ENCODE data around the gene CD4.

The CD4 gene

DNA sequence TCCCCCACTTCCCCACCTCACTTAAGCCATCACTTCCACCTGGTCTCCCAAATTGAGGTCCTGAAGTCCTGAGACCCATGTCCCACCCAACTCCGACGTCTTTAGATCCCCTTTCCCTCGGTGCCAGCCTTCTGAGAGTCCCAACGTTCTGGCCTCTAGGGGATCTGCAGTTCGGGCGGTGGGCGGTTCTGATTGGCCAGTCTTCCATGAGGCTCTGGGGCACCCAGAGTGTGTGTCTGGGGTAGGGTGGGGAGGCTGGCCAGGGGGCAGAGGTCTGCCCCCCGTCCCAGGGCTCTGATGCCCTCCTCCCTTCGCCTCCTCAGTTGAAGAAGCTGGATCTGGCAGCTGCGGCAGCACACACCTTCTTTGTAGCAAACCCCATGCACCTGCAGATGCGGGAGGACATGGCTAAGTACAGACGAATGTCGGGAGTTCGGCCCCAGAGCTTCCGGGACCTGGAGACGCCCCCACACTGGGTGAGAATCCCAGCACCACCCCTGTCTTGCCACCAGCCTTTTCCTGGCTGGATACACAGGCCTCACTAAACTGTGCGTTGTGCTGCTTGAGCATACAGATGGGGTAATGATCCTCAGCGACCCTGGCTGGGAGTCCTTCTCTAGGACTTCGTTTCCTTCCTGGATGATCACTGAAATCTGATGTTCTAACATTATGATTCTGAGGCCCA lies 40.4 kb downstream of the CD4 start:
- peak; percentile 50 for DNase-seq

- no peak for DNase-seq
Measured at GRCh38 chr12:6830286-6830890, 41.1 kb downstream of the CD4 start.

DNA sequence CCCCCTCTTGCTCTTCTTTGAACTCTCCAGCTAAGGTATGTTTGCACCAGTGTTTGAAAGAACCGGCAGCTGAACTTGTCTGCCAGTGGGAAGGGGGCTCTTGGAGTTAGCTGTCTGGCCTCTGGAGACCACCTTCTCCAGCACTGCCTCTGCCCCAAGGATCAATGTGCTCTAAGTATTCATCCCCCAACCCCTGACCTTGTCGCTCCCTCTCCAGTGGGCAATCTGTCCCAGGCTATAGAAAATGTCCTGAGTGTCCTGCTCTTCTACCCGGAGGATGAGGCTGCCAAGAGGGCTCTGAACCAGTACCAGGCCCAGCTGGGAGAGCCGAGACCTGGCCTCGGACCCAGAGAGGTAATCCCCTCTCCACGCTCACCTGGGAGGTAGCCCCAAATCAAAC lies 41.7 kb downstream of the CD4 start:
- no peak for DNase-seq

DNA sequence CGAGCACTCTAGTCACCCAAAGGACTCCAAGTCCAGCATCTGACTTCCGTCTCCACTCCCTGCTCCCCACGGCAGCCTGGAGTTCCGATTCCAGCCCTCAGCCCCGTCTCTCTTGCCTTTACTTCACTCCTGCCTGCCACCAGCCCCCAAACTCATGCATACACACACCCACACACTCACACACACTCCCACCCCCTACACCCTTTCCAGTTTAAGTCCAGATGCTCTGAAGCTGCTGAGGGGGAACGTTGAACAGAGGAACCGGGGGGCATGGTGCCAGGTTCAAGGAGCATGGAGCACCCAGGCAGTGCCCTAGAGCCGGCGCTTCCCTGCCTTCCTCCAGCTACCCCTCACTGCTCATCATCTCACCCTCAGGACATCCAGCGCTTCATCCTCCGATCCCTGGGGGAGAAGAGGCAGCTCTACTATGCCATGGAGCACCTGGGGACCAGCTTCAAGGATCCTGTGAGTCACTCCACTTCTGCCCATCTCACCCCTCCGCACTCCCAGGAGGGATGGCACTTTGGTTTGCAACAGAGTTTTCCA lies 42.2 kb downstream of the CD4 start:
- DNase-seq = no peak

- DNase-seq = no peak
Measured at GRCh38 chr12:6832125-6832524, 42.8 kb downstream of the CD4 start.

DNA sequence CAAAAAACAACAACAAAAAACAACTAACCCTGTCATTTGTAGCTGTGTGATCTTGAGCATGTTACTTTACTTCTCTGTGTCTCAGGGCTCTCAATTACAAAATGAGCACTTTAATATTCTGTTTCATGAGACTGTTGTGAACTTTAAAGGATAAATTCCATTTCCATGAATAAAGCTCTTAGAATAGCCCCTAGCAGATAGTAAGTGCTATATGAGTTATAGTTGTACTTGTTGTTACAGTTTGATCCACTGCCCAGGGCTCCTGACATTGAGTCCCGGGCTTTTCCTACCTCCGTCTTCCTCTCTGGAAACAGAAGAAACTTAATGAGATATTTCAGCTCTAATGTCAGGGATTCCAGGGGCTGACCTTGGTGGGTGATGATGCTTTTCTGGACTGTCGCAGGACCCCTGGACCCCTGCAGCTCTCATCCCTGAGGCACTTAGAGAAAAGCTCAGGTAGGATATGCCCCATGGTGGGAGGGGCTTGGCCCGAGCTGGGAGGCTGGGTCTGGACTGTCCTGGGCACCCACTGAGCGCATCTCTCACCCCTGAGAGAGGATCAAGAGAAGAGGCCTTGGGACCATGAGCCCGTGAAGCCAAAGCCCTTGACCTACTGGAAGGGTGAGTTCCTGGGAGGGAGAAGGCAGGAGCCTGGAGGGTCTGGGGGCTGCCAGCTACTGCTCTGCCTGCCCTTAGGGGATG lies 44.0 kb downstream of the CD4 start:
- DNase-seq = no peak

- no peak for DNase-seq
Measured at GRCh38 chr12:6834254-6834653, 44.9 kb downstream of the CD4 start.

- DNase-seq = no peak
Measured at GRCh38 chr12:6834873-6835272, 45.5 kb downstream of the CD4 start.

- DNase-seq = no peak
Measured at GRCh38 chr12:6836851-6837250, 47.5 kb downstream of the CD4 start.

GRCh38 chr12:6837370-6838060 lies 48.2 kb downstream of the CD4 start:
- DNase-seq = no peak

DNA sequence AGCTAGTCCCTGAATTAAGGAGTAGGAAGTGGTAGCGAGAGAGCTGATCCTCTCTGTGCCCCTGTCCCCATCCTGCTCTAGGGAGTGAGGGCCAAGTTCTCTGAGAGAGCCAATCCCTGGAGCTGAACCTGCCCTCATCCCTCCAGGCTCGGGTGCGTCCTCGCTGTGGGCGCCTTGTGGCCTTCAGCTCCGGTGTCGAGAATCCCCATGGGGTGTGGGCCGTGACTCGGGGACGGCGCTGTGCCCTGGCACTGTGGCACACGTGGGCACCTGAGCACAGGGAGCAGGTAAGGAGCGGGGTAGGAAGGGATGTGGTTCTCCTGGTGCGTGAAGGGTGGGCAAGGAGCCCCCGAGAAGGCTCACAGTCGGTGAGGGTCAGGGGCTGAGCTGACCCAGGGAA lies 49.5 kb downstream of the CD4 start:
- no peak for DNase-seq

- no peak for DNase-seq
Measured at GRCh38 chr12:6839482-6840201, 50.3 kb downstream of the CD4 start.

- DNase-seq = no peak
Measured at GRCh38 chr12:6840330-6840729, 51.0 kb downstream of the CD4 start.

- no peak for DNase-seq
Measured at GRCh38 chr12:6840761-6841515, 51.6 kb downstream of the CD4 start, which contains the start of gene GNB3. Gene GNB3 (plus strand): TSS chr12:6840925. CDS start chr12:6841288, 363 bp downstream.

GRCh38 chr12:6842075-6842474 lies 52.7 kb downstream of the CD4 start:
- no peak for DNase-seq

DNA sequence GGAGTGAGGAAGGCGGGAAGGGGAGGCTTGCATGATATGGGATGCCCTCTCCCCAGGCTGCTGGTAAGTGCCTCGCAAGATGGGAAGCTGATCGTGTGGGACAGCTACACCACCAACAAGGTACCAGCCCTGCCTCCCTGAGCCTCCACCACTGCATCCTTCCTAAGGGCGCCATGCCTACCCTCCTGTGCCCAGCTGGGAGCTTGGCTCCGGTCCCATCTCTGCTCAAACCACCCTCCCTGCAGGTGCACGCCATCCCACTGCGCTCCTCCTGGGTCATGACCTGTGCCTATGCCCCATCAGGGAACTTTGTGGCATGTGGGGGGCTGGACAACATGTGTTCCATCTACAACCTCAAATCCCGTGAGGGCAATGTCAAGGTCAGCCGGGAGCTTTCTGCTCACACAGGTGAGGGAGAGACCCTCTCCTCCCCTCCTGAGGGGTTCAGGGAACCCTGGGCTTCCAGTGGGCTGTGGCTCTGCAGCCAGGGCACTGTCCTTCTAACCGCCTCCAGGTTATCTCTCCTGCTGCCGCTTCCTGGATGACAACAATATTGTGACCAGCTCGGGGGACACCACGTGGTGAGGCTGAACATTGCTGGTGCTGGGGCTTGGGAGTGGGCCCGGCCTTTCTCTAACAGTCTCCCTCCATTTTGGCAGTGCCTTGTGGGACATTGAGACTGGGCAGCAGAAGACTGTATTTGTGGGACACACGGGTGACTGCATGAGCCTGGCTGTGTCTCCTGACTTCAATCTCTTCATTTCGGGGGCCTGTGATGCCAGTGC lies 54.0 kb downstream of the CD4 start:
- no peak for DNase-seq

DNA sequence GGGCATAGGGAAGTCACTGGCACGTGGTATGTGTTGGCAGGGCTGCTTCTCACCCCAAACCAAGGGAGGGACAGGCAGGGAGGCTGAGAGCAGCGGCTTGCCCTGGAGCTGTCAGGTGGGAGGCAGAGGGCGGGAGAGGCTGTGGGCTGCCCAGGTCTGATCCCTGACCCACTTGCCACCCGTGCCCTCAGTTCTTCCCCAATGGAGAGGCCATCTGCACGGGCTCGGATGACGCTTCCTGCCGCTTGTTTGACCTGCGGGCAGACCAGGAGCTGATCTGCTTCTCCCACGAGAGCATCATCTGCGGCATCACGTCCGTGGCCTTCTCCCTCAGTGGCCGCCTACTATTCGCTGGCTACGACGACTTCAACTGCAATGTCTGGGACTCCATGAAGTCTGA lies 56.1 kb downstream of the CD4 start:
- no peak for DNase-seq

- DNase-seq = no peak
Measured at GRCh38 chr12:6846316-6846869, 57.1 kb downstream of the CD4 start.

DNA sequence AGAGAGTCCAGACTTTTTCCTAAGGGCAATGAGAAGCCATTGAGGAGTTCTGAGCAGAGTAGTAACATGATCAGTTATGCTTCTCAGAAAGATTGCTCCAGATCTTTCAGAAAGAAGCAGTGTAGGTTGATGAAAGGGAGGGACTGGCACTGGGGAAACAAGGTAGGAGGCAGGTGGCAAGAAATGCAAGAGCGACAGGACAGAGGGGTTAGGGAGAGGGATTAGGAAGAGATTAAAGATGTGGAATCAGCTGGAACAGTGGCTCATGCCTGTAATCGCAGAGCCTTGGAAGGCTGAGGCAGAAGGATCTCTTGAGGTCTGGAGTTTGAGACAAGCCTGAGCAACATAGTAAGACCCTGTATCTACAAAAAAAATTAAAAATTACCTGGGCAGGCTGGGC lies 58.3 kb downstream of the CD4 start:
- DNase-seq = no peak

- DNase-seq = no peak
Measured at GRCh38 chr12:6849427-6849826, 60.1 kb downstream of the CD4 start.
